NCI-H2171 treated with DMSO at 0.1 percent for 48 hours (cell line): Measurements from ENCODE around the gene TCHP.
"Not testable (repeated sequence)": the region's sequence is repeated elsewhere in the genome, so short reads cannot be mapped to it uniquely, and the experiment has no call there.

Experiments used
- DNase-seq: peaks from one replicate; lab custom pipeline; 2025; lab: John Stamatoyannopoulos, UW

Gene TCHP

GRCh38 chr12:109899783-109900751, at the start of gene TCHP:
TCHP (plus strand) TSS chr12:109900274; CDS start chr12:109903027, 2,753 bp downstream.
- peak; percentile 88 for DNase-seq

GRCh38 chr12:109850518-109850917, 49.6 kb upstream of the TCHP start:
- not testable (repeated sequence) for DNase-seq

- no peak for DNase-seq
Observed at GRCh38 chr12:109855377-109855776, 44.7 kb upstream of the TCHP start.

- no peak for DNase-seq
Observed at GRCh38 chr12:109857715-109858114, 42.4 kb upstream of the TCHP start.

- DNase-seq, result no peak
Observed at GRCh38 chr12:109858764-109859163, 41.3 kb upstream of the TCHP start.

- DNase-seq, result no peak
Observed at GRCh38 chr12:109860977-109861376, 39.1 kb upstream of the TCHP start.

GRCh38 chr12:109861689-109862314, 38.3 kb upstream of the TCHP start:
- no peak for DNase-seq

GRCh38 chr12:109862491-109862890, 37.6 kb upstream of the TCHP start:
- DNase-seq, result not testable (repeated sequence)

GRCh38 chr12:109863847-109864712, 36.0 kb upstream of the TCHP start:
- no peak for DNase-seq

- no peak for DNase-seq
Observed at GRCh38 chr12:109864916-109865315, 35.2 kb upstream of the TCHP start.

- no peak for DNase-seq
Observed at GRCh38 chr12:109868182-109869051, 31.7 kb upstream of the TCHP start.

- no peak for DNase-seq
Observed at GRCh38 chr12:109870648-109871047, 29.4 kb upstream of the TCHP start.

GRCh38 chr12:109871668-109872314, 28.3 kb upstream of the TCHP start:
- no peak for DNase-seq

- no peak for DNase-seq
Observed at GRCh38 chr12:109873653-109874052, 26.4 kb upstream of the TCHP start.

- peak; percentile 51 for DNase-seq
Observed at GRCh38 chr12:109875572-109876131, 24.4 kb upstream of the TCHP start.

- DNase-seq, result no peak
Observed at GRCh38 chr12:109876406-109876805, 23.7 kb upstream of the TCHP start.

GRCh38 chr12:109877504-109878246, 22.4 kb upstream of the TCHP start:
- DNase-seq, result peak; percentile 12

- DNase-seq, result no peak
Observed at GRCh38 chr12:109878247-109878625, 21.8 kb upstream of the TCHP start.

GRCh38 chr12:109878749-109879148, 21.3 kb upstream of the TCHP start:
- DNase-seq, result no peak
